ENCODE data around the gene CRY2.
A peak's percentile ranks its signal among the peaks of the same experiment; 100 is the strongest.

- TF ChIP-seq CTCF (IDR thresholded peaks at IDR 0.05; ENCODE audit: low read depth, low read length, poor library complexity, severe bottlenecking) (peak; percentile 65), EZH2phosphoT487 (IDR thresholded peaks at IDR 0.05; ENCODE audit: borderline replicate concordance, low read length) (no peak)
These were observed 25.5 kb downstream of the CRY2 start for GRCh38 chr11:45872651-45873356.
